HG03045 (cell line): ENCODE results near the gene HERPUD2.
"Not testable (repeated sequence)": the region's sequence is repeated elsewhere in the genome, so short reads cannot be mapped to it uniquely, and the experiment has no call there.

Experiments used
- ATAC-seq: cut with Tn5 transposase; IDR thresholded peaks from one replicate; pipeline ENCODE4 v1.9.1; 2021; ENCODE audit warnings: mild to moderate bottlenecking, moderate library complexity; ENCODE audit not compliant: unreplicated experiment

The HERPUD2 gene

GRCh38 chr7:35716038-35716803 is 21.3 kb upstream of the HERPUD2 start:
- ATAC-seq: no peak

- ATAC-seq: no peak
These were observed 19.9 kb upstream of the HERPUD2 start for GRCh38 chr7:35714862-35715261.

- no peak for ATAC-seq
These were observed 19.5 kb upstream of the HERPUD2 start for GRCh38 chr7:35714407-35714806.

- ATAC-seq: no peak
These were observed 17.8 kb upstream of the HERPUD2 start for GRCh38 chr7:35712563-35713226.

GRCh38 chr7:35707422-35707821 is 12.5 kb upstream of the HERPUD2 start:
- ATAC-seq: no peak

GRCh38 chr7:35705932-35706461 is 11.1 kb upstream of the HERPUD2 start:
- ATAC-seq: no peak

- no peak for ATAC-seq
These were observed 9.3 kb upstream of the HERPUD2 start for GRCh38 chr7:35704261-35704660.

GRCh38 chr7:35702541-35702940 is 7.6 kb upstream of the HERPUD2 start:
- no peak for ATAC-seq

GRCh38 chr7:35701287-35701900 is 6.5 kb upstream of the HERPUD2 start:
- ATAC-seq: no peak

GRCh38 chr7:35700865-35701264 is 5.9 kb upstream of the HERPUD2 start:
- no peak for ATAC-seq

GRCh38 chr7:35700333-35700732 is 5.4 kb upstream of the HERPUD2 start:
- no peak for ATAC-seq

- ATAC-seq: no peak
These were observed 4.9 kb upstream of the HERPUD2 start for GRCh38 chr7:35699796-35700305.

GRCh38 chr7:35698382-35698781 is 3.4 kb upstream of the HERPUD2 start:
- not testable (repeated sequence) for ATAC-seq

- no peak for ATAC-seq
These were observed 2.7 kb upstream of the HERPUD2 start for GRCh38 chr7:35697414-35698175.

- ATAC-seq: no peak
These were observed 1.1 kb upstream of the HERPUD2 start for GRCh38 chr7:35695987-35696386.

- no peak for ATAC-seq
These were observed 527 bp upstream of the HERPUD2 start for GRCh38 chr7:35695473-35695850.

- peak; percentile 27 for ATAC-seq
These were observed 663 bp downstream of the HERPUD2 start for GRCh38 chr7:35694161-35694783.

- no peak for ATAC-seq
These were observed 3.1 kb downstream of the HERPUD2 start for GRCh38 chr7:35691827-35692307.

GRCh38 chr7:35691366-35691765 is 3.6 kb downstream of the HERPUD2 start:
- no peak for ATAC-seq

GRCh38 chr7:35690614-35691013 is 4.3 kb downstream of the HERPUD2 start:
- not testable (repeated sequence) for ATAC-seq
